GM12892 (cell line): ENCODE data around the gene F3.

Experiments
- POLR2AphosphoS5 ChIP-seq: IDR thresholded peaks from 2 replicates; pipeline ENCODE4 v1.6.1; 2011; ENCODE audit warnings: low read depth, low read length, control low read depth
- TAF1 ChIP-seq: IDR thresholded peaks from 2 replicates; pipeline ENCODE4 v1.6.1; 2011; ENCODE audit warnings: low read depth, mild to moderate bottlenecking, control low read depth, low read length, borderline replicate concordance

- TF ChIP-seq TAF1 (no peak), POLR2AphosphoS5 (no peak)
Observed at GRCh38 chr1:94528299-94528698, 13.3 kb downstream of the F3 start.
